ENCODE results near the gene FGF14.
"Not testable (repeated sequence)": the region's sequence is repeated elsewhere in the genome, so short reads cannot be mapped to it uniquely, and the experiment has no call there.

The FGF14 gene

GRCh38 chr13:102136735-102137296, 265.0 kb downstream of the FGF14 start:
- no peak overlapping the region for H3K4me3 ChIP-seq (ENCODE audit: low read depth, low read length)
- no peaks in the 10 kb centered on the region for H3K9me3 ChIP-seq (ENCODE audit: control insufficient read depth, insufficient read depth, low read length)
- no peaks in the 10 kb centered on the region for H3K36me3 ChIP-seq (ENCODE audit: control insufficient read depth, insufficient read depth, low read length)
- no peaks in the 10 kb centered on the region for H3K4me1 ChIP-seq (ENCODE audit: control insufficient read depth, insufficient read depth, low read length)
- no peak overlapping the region for H3K27ac ChIP-seq (ENCODE audit: low read depth, low read length)
- H3K27me3 ChIP-seq (ENCODE audit: control insufficient read depth, insufficient read depth, low read length) = no peaks in the 10 kb centered on the region
- H3K9ac ChIP-seq (ENCODE audit: low read depth, low read length) = no peak overlapping the region

DNA sequence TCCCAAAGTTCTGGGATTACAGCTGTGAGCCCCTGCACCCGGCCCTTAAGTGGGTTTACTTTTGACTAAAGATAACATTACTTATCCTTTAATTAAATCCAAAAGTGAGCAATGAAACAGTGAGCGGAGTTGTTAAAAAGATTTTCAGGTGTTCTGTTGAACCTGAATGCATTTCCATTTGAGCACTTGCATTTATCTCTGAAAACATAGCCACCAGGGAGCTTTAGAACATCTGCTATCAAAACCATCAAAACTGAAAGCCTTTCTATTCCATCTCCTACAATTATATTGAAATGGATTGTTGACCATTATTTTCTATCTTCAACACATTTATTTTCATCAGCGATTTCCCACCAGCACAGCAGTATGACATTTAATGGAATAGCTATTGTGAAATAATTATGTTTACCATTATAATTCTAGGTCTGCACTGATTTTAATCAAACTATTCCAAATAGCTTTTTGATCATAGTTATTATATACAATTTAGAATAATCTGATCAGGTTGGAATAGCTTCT, 269.0 kb downstream of the FGF14 start:
- Histone ChIP-seq H3K27ac (ENCODE audit: low read depth, low read length) (no peak overlapping the region), H3K4me3 (ENCODE audit: low read depth, low read length) (no peak overlapping the region)

GRCh38 chr13:102131246-102131645, 270.6 kb downstream of the FGF14 start:
- Histone ChIP-seq H3K36me3 (ENCODE audit: control insufficient read depth, insufficient read depth, low read length) (no peaks in the 10 kb centered on the region), H3K27me3 (ENCODE audit: control insufficient read depth, insufficient read depth, low read length) (no peaks in the 10 kb centered on the region), H3K9ac (ENCODE audit: low read depth, low read length) (no peak overlapping the region), H3K4me3 (ENCODE audit: low read depth, low read length) (no peak overlapping the region), H3K4me1 (ENCODE audit: control insufficient read depth, insufficient read depth, low read length) (no peaks in the 10 kb centered on the region; the same call in 1 of the 2 replicates), H3K9me3 (ENCODE audit: control insufficient read depth, insufficient read depth, low read length) (no peaks in the 10 kb centered on the region), H3K27ac (ENCODE audit: low read depth, low read length) (no peak overlapping the region)

More for the DNA sequence above, 269.0 kb downstream of the FGF14 start:
- H3K4me1 ChIP-seq (ENCODE audit: control insufficient read depth, insufficient read depth, low read length) = no peaks in the 10 kb centered on the region; the same call in 1 of the 2 replicates
- no peaks in the 10 kb centered on the region for H3K9me3 ChIP-seq (ENCODE audit: control insufficient read depth, insufficient read depth, low read length)
- no peaks in the 10 kb centered on the region for H3K27me3 ChIP-seq (ENCODE audit: control insufficient read depth, insufficient read depth, low read length)
- no peak overlapping the region for H3K9ac ChIP-seq (ENCODE audit: low read depth, low read length)
- no peaks in the 10 kb centered on the region for H3K36me3 ChIP-seq (ENCODE audit: control insufficient read depth, insufficient read depth, low read length)

DNA sequence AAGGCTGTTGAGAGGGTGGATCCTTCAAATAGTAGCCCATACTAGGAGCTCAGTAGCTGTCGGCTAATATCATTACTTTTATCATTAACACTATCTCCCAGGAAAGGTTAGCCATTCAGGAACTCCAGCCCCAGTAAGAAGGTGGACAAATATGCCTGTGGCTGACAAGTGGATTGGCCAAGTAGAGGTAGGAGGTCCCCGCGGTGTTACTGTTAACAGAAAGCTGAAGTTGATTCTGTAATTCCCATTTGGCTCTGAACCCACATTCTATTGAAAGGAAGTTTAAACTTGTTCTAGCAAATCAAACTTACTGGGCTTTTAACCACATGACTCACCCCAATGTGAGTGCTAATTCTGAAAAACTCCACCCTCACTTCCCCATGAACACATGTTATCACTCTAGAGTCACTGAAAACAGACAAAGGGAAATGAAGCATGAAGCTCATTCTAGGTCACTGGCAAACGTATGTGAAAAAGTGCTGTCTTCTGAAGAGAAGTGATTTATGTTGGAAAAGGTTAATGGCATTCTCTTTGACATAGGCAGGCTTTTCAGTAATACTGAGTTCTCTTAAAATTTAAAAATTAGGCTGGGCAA, 273.5 kb downstream of the FGF14 start:
- no peak overlapping the region for H3K4me3 ChIP-seq (ENCODE audit: low read depth, low read length)
- no peak overlapping the region for H3K9ac ChIP-seq (ENCODE audit: low read depth, low read length)
- no peaks in the 10 kb centered on the region for H3K27me3 ChIP-seq (ENCODE audit: control insufficient read depth, insufficient read depth, low read length)
- H3K36me3 ChIP-seq (ENCODE audit: control insufficient read depth, insufficient read depth, low read length) = no peaks in the 10 kb centered on the region
- H3K27ac ChIP-seq (ENCODE audit: low read depth, low read length) = no peak overlapping the region
- H3K4me1 ChIP-seq (ENCODE audit: control insufficient read depth, insufficient read depth, low read length) = no peaks in the 10 kb centered on the region; the same call in 1 of the 2 replicates
- no peaks in the 10 kb centered on the region for H3K9me3 ChIP-seq (ENCODE audit: control insufficient read depth, insufficient read depth, low read length)

GRCh38 chr13:102127153-102127552, 274.7 kb downstream of the FGF14 start:
- no peaks in the 10 kb centered on the region for H3K9me3 ChIP-seq (ENCODE audit: control insufficient read depth, insufficient read depth, low read length)
- no peak overlapping the region for H3K9ac ChIP-seq (ENCODE audit: low read depth, low read length)
- H3K27me3 ChIP-seq (ENCODE audit: control insufficient read depth, insufficient read depth, low read length) = no peaks in the 10 kb centered on the region
- H3K27ac ChIP-seq (ENCODE audit: low read depth, low read length) = no peak overlapping the region
- no peak overlapping the region for H3K4me3 ChIP-seq (ENCODE audit: low read depth, low read length)
- H3K36me3 ChIP-seq (ENCODE audit: control insufficient read depth, insufficient read depth, low read length) = no peaks in the 10 kb centered on the region
- H3K4me1 ChIP-seq (ENCODE audit: control insufficient read depth, insufficient read depth, low read length) = no peaks in the 10 kb centered on the region; the same call in 1 of the 2 replicates

- H3K9ac ChIP-seq (ENCODE audit: low read depth, low read length) = no peak overlapping the region
- H3K4me3 ChIP-seq (ENCODE audit: low read depth, low read length) = no peak overlapping the region
- no peaks in the 10 kb centered on the region for H3K4me1 ChIP-seq (ENCODE audit: control insufficient read depth, insufficient read depth, low read length)
- no peaks in the 10 kb centered on the region for H3K36me3 ChIP-seq (ENCODE audit: control insufficient read depth, insufficient read depth, low read length)
- H3K27me3 ChIP-seq (ENCODE audit: control insufficient read depth, insufficient read depth, low read length) = no peaks in the 10 kb centered on the region
- no peaks in the 10 kb centered on the region for H3K9me3 ChIP-seq (ENCODE audit: control insufficient read depth, insufficient read depth, low read length)
- H3K27ac ChIP-seq (ENCODE audit: low read depth, low read length) = no peak overlapping the region
Observed at GRCh38 chr13:102122147-102122546, 279.7 kb downstream of the FGF14 start.

GRCh38 chr13:102117175-102117831, 284.5 kb downstream of the FGF14 start:
- no peaks in the 10 kb centered on the region for H3K4me1 ChIP-seq (ENCODE audit: control insufficient read depth, insufficient read depth, low read length)

GRCh38 chr13:102103469-102103868, 298.4 kb downstream of the FGF14 start:
- no peak overlapping the region for H3K4me3 ChIP-seq (ENCODE audit: low read depth, low read length)
- no peaks in the 10 kb centered on the region for H3K9me3 ChIP-seq (ENCODE audit: control insufficient read depth, insufficient read depth, low read length)
- no peaks in the 10 kb centered on the region for H3K36me3 ChIP-seq (ENCODE audit: control insufficient read depth, insufficient read depth, low read length)
- no peak overlapping the region for H3K9ac ChIP-seq (ENCODE audit: low read depth, low read length)
- H3K4me1 ChIP-seq (ENCODE audit: control insufficient read depth, insufficient read depth, low read length) = no peaks in the 10 kb centered on the region
- H3K27ac ChIP-seq (ENCODE audit: low read depth, low read length) = no peak overlapping the region
- H3K27me3 ChIP-seq (ENCODE audit: control insufficient read depth, insufficient read depth, low read length) = no peaks in the 10 kb centered on the region

More at GRCh38 chr13:102117175-102117831, 284.5 kb downstream of the FGF14 start:
- Histone ChIP-seq H3K27me3 (ENCODE audit: control insufficient read depth, insufficient read depth, low read length) (no peaks in the 10 kb centered on the region), H3K9ac (ENCODE audit: low read depth, low read length) (no peak overlapping the region), H3K36me3 (ENCODE audit: control insufficient read depth, insufficient read depth, low read length) (no peaks in the 10 kb centered on the region), H3K9me3 (ENCODE audit: control insufficient read depth, insufficient read depth, low read length) (no peaks in the 10 kb centered on the region), H3K27ac (ENCODE audit: low read depth, low read length) (no peak overlapping the region), H3K4me3 (ENCODE audit: low read depth, low read length) (no peak overlapping the region)

DNA sequence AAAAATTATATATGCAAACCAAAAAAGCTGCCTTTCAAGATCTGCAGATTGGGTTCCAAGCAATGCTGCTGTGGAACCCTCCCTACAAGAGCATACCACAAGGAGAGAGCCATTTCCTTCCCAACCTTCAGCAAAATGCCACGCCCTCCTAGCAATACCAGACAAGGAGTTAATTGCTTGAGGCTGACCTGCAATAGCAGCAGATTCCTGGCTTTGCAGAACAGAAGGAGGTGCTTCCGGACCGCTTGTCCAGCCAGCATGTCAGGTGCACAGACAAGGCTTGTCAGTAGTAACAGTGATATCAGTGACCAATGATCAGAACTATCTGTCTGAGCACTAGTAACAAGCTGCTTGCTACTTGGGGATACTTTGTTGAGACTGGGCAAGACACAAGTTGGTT, 301.6 kb downstream of the FGF14 start:
- H3K27me3 ChIP-seq (ENCODE audit: control insufficient read depth, insufficient read depth, low read length) = no peaks in the 10 kb centered on the region
- H3K4me3 ChIP-seq (ENCODE audit: low read depth, low read length) = no peak overlapping the region
- no peaks in the 10 kb centered on the region for H3K36me3 ChIP-seq (ENCODE audit: control insufficient read depth, insufficient read depth, low read length)
- no peaks in the 10 kb centered on the region for H3K9me3 ChIP-seq (ENCODE audit: control insufficient read depth, insufficient read depth, low read length)
- no peak overlapping the region for H3K27ac ChIP-seq (ENCODE audit: low read depth, low read length)
- no peak overlapping the region for H3K9ac ChIP-seq (ENCODE audit: low read depth, low read length)
- H3K4me1 ChIP-seq (ENCODE audit: control insufficient read depth, insufficient read depth, low read length) = no peaks in the 10 kb centered on the region

DNA sequence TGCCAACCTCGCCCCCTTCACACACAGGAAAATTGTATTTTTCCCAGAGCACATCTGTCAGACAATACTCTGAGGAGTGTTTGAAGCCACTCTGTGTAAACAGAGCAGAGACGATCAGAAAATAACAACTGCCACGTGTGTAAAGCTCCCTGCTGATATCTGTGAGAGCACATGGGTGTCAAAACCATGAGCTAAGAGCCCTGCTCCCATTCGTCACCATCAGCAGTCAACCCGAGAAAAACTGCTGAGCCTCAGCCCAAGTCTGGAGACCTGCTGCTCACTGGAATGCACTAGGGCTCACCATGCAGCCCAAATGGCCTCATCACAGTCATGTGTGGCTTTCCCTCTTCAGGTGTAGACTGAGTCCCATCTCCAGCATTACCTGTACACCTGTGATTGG, 304.1 kb downstream of the FGF14 start:
- no peaks in the 10 kb centered on the region for H3K27me3 ChIP-seq (ENCODE audit: control insufficient read depth, insufficient read depth, low read length)
- H3K9me3 ChIP-seq (ENCODE audit: control insufficient read depth, insufficient read depth, low read length) = no peaks in the 10 kb centered on the region
- no peaks in the 10 kb centered on the region for H3K36me3 ChIP-seq (ENCODE audit: control insufficient read depth, insufficient read depth, low read length)
- H3K4me3 ChIP-seq (ENCODE audit: low read depth, low read length) = no peak overlapping the region
- H3K9ac ChIP-seq (ENCODE audit: low read depth, low read length) = no peak overlapping the region
- H3K4me1 ChIP-seq (ENCODE audit: control insufficient read depth, insufficient read depth, low read length) = no peaks in the 10 kb centered on the region
- no peak overlapping the region for H3K27ac ChIP-seq (ENCODE audit: low read depth, low read length)

DNA sequence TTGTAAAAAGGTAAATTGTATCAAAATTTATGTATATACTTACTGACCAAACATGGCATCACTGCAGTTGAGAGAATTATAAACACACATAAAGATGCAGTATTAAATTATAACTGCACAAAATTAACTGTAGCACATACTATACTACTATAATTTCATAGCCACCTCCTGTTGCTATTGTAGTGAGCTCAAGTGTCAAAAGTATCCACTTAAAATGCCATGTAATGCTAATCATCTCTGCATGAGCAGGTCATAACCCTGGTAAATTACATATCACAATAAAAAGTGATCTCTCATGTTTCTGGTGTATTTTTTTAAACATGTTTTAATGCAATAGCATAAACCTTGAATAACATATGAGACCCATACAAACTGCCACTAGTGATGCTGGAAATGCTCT, 308.6 kb downstream of the FGF14 start:
- H3K27me3 ChIP-seq (ENCODE audit: control insufficient read depth, insufficient read depth, low read length); H3K36me3 ChIP-seq (ENCODE audit: control insufficient read depth, insufficient read depth, low read length); H3K9ac ChIP-seq (ENCODE audit: low read depth, low read length); H3K4me1 ChIP-seq (ENCODE audit: control insufficient read depth, insufficient read depth, low read length); H3K4me3 ChIP-seq (ENCODE audit: low read depth, low read length); H3K9me3 ChIP-seq (ENCODE audit: control insufficient read depth, insufficient read depth, low read length); H3K27ac ChIP-seq (ENCODE audit: low read depth, low read length): not testable (repeated sequence)
